HUES6 (cell line): ENCODE data around the gene SIGLEC14.

Experiments used
- H3K27ac ChIP-seq: 2 replicates; pipeline ENCODE4 v1.7.0; 2013; ENCODE audit warnings: low read depth, mild to moderate bottlenecking, low read length, inconsistent platforms
- H3K27me3 ChIP-seq: 2 replicates; pipeline ENCODE4 v1.6.1; 2013; ENCODE audit warnings: low read length; ENCODE audit not compliant: control insufficient read depth, insufficient read depth
- H3K36me3 ChIP-seq: 2 replicates; pipeline ENCODE4 v1.6.1; 2013; ENCODE audit warnings: low read length; ENCODE audit not compliant: control insufficient read depth, insufficient read depth
- H3K4me1 ChIP-seq: 2 replicates; pipeline ENCODE4 v1.6.1; 2013; ENCODE audit warnings: low read length; ENCODE audit not compliant: control insufficient read depth, insufficient read depth
- H3K4me3 ChIP-seq: 2 replicates; pipeline ENCODE4 v1.5.1; 2013; ENCODE audit warnings: low read depth, low read length
- H3K9ac ChIP-seq: one replicate; pipeline ENCODE4 v1.6.1; 2013; ENCODE audit warnings: mild to moderate bottlenecking, low read length
- H3K9me3 ChIP-seq: 2 replicates; pipeline ENCODE4 v1.6.1; 2013; ENCODE audit warnings: low read depth, low read length; ENCODE audit not compliant: control insufficient read depth, insufficient read depth

The SIGLEC14 gene

GRCh38 chr19:51610576-51610975 lies 36.0 kb downstream of the SIGLEC14 start:
- Histone ChIP-seq H3K9ac (no peak overlapping the region), H3K4me1 (no peaks in the 10 kb centered on the region), H3K4me3 (no peak overlapping the region), H3K36me3 (no peaks in the 10 kb centered on the region), H3K9me3 (no peaks in the 10 kb centered on the region), H3K27ac (no peak overlapping the region), H3K27me3 (peaks cover 60% of the 10 kb centered on the region)

GRCh38 chr19:51607920-51608562 lies 38.6 kb downstream of the SIGLEC14 start:
- Histone ChIP-seq H3K27ac (no peak overlapping the region), H3K4me1 (no peaks in the 10 kb centered on the region), H3K9me3 (no peaks in the 10 kb centered on the region), H3K4me3 (no peak overlapping the region), H3K9ac (no peak overlapping the region), H3K27me3 (peaks cover 50% of the 10 kb centered on the region), H3K36me3 (no peaks in the 10 kb centered on the region)

- no peaks in the 10 kb centered on the region for H3K9me3 ChIP-seq
- H3K27ac ChIP-seq: no peak overlapping the region
- H3K9ac ChIP-seq: no peak overlapping the region
- H3K4me3 ChIP-seq: no peak overlapping the region
- H3K36me3 ChIP-seq: no peaks in the 10 kb centered on the region
- H3K4me1 ChIP-seq: no peaks in the 10 kb centered on the region
- H3K27me3 ChIP-seq: peaks cover 49% of the 10 kb centered on the region
These were observed 39.5 kb downstream of the SIGLEC14 start for GRCh38 chr19:51607077-51607476.

- H3K27me3 ChIP-seq: peaks cover 72% of the 10 kb centered on the region
- no peaks in the 10 kb centered on the region for H3K36me3 ChIP-seq
- H3K9me3 ChIP-seq: peaks cover 6% of the 10 kb centered on the region; the same call in 1 of the 2 replicates
- no peak overlapping the region for H3K4me3 ChIP-seq
- H3K4me1 ChIP-seq: no peaks in the 10 kb centered on the region
- no peak overlapping the region for H3K9ac ChIP-seq
- H3K27ac ChIP-seq: no peak overlapping the region
These were observed 44.3 kb downstream of the SIGLEC14 start for GRCh38 chr19:51602189-51602854.

- Histone ChIP-seq H3K4me1 (no peaks in the 10 kb centered on the region), H3K9ac (no peak overlapping the region), H3K4me3 (no peak overlapping the region; the same call in 1 of the 2 replicates), H3K27ac (no peak overlapping the region), H3K9me3 (peaks cover 6% of the 10 kb centered on the region; the same call in 1 of the 2 replicates), H3K27me3 (peaks cover 66% of the 10 kb centered on the region), H3K36me3 (no peaks in the 10 kb centered on the region)
These were observed 45.6 kb downstream of the SIGLEC14 start for GRCh38 chr19:51600940-51601580.

- H3K9me3 ChIP-seq: peaks cover 6% of the 10 kb centered on the region; the same call in 1 of the 2 replicates
- H3K27me3 ChIP-seq: peaks cover 50% of the 10 kb centered on the region
- H3K27ac ChIP-seq: no peak overlapping the region
- H3K4me3 ChIP-seq: no peak overlapping the region
- H3K9ac ChIP-seq: no peak overlapping the region
- no peaks in the 10 kb centered on the region for H3K36me3 ChIP-seq
- no peaks in the 10 kb centered on the region for H3K4me1 ChIP-seq
These were observed 47.5 kb downstream of the SIGLEC14 start for GRCh38 chr19:51599084-51599483.

GRCh38 chr19:51598159-51598915 lies 48.3 kb downstream of the SIGLEC14 start:
- no peak overlapping the region for H3K4me3 ChIP-seq
- H3K27me3 ChIP-seq: peaks cover 49% of the 10 kb centered on the region
- no peak overlapping the region for H3K27ac ChIP-seq
- H3K4me1 ChIP-seq: peaks cover 5% of the 10 kb centered on the region
- H3K36me3 ChIP-seq: no peaks in the 10 kb centered on the region
- H3K9me3 ChIP-seq: peaks cover 6% of the 10 kb centered on the region; the same call in 1 of the 2 replicates
- no peak overlapping the region for H3K9ac ChIP-seq

- Histone ChIP-seq H3K4me3 (peak overlapping the region; percentile 84; the same call in 1 of the 2 replicates), H3K9ac (no peak overlapping the region), H3K9me3 (peaks cover 6% of the 10 kb centered on the region; the same call in 1 of the 2 replicates), H3K4me1 (peaks cover 8% of the 10 kb centered on the region), H3K27ac (no peak overlapping the region), H3K36me3 (no peaks in the 10 kb centered on the region), H3K27me3 (peaks cover 25% of the 10 kb centered on the region)
These were observed 51.1 kb downstream of the SIGLEC14 start for GRCh38 chr19:51595190-51596175.

- Histone ChIP-seq H3K27ac (no peak overlapping the region), H3K9me3 (peaks cover 6% of the 10 kb centered on the region; the same call in 1 of the 2 replicates), H3K9ac (peak overlapping the region; percentile 40), H3K4me3 (peak overlapping the region; percentile 84), H3K4me1 (peaks cover 8% of the 10 kb centered on the region), H3K36me3 (no peaks in the 10 kb centered on the region), H3K27me3 (peaks cover 17% of the 10 kb centered on the region)
These were observed 51.9 kb downstream of the SIGLEC14 start for GRCh38 chr19:51594774-51595109.
